Uterus (tissue), 2 donors: Measurements from ENCODE around the gene COL19A1.
"Not testable (repeated sequence)": the region's sequence is repeated elsewhere in the genome, so short reads cannot be mapped to it uniquely, and the experiment has no call there.

Experiments used
- CTCF ChIP-seq, 4 experiments: fragments of 200-600 bp in 2 of 4; fragments of 450-650 bp in 2 of 4; sonication (generic) in 2 of 4; IDR thresholded peaks; one replicate each; pipeline ENCODE4 v1.5.1; 2016 to 2019; ENCODE audit warnings: antibody characterized with exemption in 4 of 4, mild to moderate bottlenecking in 2 of 4, moderate library complexity in 1 of 4
- POLR2A ChIP-seq, 2 donors: fragments of 450-650 bp; IDR thresholded peaks; one replicate each; pipeline ENCODE4 v1.6.1; 2016; ENCODE audit warnings: antibody characterized with exemption in 2 of 2, mild to moderate bottlenecking in 1 of 2, moderate library complexity in 1 of 2

- TF ChIP-seq POLR2A, CTCF (IDR thresholded peaks at IDR 0.05): not testable (repeated sequence)
Observed at GRCh38 chr6:69921066-69921465, 54.7 kb downstream of the COL19A1 start.
